Measurements from ENCODE around the gene ATP7B.

Gene ATP7B

DNA sequence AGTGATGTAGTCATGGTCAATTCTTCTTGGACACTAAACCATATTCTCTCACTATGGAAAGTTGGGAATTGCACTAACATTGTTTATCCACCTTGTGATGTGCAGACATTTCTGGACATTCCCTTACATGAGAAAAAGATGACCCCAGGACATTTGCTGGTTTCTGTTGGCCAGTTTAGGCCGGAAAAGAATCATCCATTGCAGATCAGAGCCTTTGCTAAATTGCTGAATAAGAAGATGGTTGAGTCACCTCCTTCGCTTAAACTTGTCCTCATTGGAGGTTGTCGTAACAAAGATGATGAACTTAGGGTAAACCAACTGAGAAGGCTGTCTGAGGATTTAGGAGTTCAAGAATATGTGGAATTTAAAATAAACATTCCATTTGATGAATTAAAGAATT is 13.2 kb upstream of the ATP7B start, which contains the start of gene UTP14C:
UTP14C (plus strand) TSS at position 211 of the 400 bp plus-strand sequence. CDS start 4,114 bp downstream, outside the sequence.
- no peak for TF ChIP-seq TAF1 (IDR thresholded peaks at IDR 0.05; ENCODE audit: low read depth)
- TF ChIP-seq EP300 (IDR thresholded peaks at IDR 0.05; ENCODE audit: borderline replicate concordance) = no peak
- no peak for TF ChIP-seq YY1 (IDR thresholded peaks at IDR 0.05; ENCODE audit: low read depth)
- no peak for TF ChIP-seq TEAD4 (IDR thresholded peaks at IDR 0.05)
- no peak for TF ChIP-seq FOXM1 (IDR thresholded peaks at IDR 0.05; ENCODE audit: borderline replicate concordance, low read depth)
- no peak for TF ChIP-seq RAD21 (IDR thresholded peaks at IDR 0.05; ENCODE audit: low read depth)
- TF ChIP-seq NFIC (IDR thresholded peaks at IDR 0.05) = no peak
- TF ChIP-seq, protein P1, sequence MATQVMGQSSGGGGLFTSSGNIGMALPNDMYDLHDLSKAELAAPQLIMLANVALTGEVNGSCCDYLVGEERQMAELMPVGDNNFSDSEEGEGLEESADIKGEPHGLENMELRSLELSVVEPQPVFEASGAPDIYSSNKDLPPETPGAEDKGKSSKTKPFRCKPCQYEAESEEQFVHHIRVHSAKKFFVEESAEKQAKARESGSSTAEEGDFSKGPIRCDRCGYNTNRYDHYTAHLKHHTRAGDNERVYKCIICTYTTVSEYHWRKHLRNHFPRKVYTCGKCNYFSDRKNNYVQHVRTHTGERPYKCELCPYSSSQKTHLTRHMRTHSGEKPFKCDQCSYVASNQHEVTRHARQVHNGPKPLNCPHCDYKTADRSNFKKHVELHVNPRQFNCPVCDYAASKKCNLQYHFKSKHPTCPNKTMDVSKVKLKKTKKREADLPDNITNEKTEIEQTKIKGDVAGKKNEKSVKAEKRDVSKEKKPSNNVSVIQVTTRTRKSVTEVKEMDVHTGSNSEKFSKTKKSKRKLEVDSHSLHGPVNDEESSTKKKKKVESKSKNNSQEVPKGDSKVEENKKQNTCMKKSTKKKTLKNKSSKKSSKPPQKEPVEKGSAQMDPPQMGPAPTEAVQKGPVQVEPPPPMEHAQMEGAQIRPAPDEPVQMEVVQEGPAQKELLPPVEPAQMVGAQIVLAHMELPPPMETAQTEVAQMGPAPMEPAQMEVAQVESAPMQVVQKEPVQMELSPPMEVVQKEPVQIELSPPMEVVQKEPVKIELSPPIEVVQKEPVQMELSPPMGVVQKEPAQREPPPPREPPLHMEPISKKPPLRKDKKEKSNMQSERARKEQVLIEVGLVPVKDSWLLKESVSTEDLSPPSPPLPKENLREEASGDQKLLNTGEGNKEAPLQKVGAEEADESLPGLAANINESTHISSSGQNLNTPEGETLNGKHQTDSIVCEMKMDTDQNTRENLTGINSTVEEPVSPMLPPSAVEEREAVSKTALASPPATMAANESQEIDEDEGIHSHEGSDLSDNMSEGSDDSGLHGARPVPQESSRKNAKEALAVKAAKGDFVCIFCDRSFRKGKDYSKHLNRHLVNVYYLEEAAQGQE (IDR thresholded peaks at IDR 0.05; ENCODE audit: low read depth) = no peak
- TF ChIP-seq CEBPB (IDR thresholded peaks at IDR 0.05) = no peak
- no peak for TF ChIP-seq CREB1 (IDR thresholded peaks at IDR 0.05; ENCODE audit: low read depth)

DNA sequence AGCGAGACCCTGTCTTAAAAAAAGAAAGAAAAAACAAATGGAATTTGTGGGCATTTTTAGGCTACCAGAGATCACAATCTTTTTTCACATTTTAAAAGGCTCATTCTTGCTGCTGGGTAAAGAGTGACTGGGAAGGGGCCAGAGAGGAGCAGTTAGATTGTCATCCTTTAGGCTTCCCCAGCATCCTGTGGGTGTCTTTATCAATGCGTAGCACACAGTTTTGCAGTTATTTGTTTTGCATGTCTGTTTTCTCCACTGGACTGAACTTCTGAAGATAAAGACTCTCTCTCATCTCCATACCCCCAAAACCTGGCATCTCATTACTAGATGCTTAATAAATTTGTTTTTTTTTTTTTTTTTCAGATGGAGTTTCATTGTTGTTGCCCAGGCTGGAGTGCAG is 11.1 kb upstream of the ATP7B start:
- TF ChIP-seq, protein P1 (IDR thresholded peaks at IDR 0.05; ENCODE audit: low read depth) = no peak
- TF ChIP-seq NFIC (IDR thresholded peaks at IDR 0.05) (no peak), FOXM1 (IDR thresholded peaks at IDR 0.05; ENCODE audit: borderline replicate concordance, low read depth) (no peak), YY1 (IDR thresholded peaks at IDR 0.05; ENCODE audit: low read depth) (no peak), RAD21 (IDR thresholded peaks at IDR 0.05; ENCODE audit: low read depth) (no peak), ZBTB7A (IDR thresholded peaks at IDR 0.05; ENCODE audit: low read depth) (no peak), CEBPB (IDR thresholded peaks at IDR 0.05) (no peak), TAF1 (IDR thresholded peaks at IDR 0.05; ENCODE audit: low read depth) (no peak), EGR1 (IDR thresholded peaks at IDR 0.05) (no peak), EP300 (IDR thresholded peaks at IDR 0.05; ENCODE audit: borderline replicate concordance) (no peak)
- TF ChIP-seq, protein P2, sequence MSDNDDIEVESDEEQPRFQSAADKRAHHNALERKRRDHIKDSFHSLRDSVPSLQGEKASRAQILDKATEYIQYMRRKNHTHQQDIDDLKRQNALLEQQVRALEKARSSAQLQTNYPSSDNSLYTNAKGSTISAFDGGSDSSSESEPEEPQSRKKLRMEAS (IDR thresholded peaks at IDR 0.05) = no peak

DNA sequence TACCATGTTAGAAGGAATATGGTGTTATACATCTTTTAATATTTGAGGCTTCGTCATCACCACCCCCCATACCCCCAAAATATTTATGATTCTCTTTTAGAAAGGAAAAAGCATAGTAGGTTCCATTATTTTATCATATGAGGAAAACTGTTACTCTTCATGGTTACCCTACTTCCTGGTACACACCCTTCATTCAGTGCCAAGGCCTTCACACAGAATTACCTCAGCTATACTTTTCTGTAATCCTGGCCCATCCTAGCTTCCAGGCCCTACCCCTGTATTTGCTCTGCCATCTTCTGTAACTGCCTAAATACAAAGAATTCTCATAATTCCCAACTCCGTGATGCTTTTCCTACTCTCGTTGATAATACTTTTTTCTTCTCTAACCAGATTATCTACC is 8.9 kb upstream of the ATP7B start:
- TF ChIP-seq TEAD4 (IDR thresholded peaks at IDR 0.05) = no peak
- TF ChIP-seq, protein P2 (IDR thresholded peaks at IDR 0.05) = no peak
- no peak for TF ChIP-seq YY1 (IDR thresholded peaks at IDR 0.05; ENCODE audit: low read depth)
- TF ChIP-seq EP300 (IDR thresholded peaks at IDR 0.05; ENCODE audit: borderline replicate concordance) = no peak
- TF ChIP-seq TAF1 (IDR thresholded peaks at IDR 0.05; ENCODE audit: low read depth) = no peak
- TF ChIP-seq, protein P1 (IDR thresholded peaks at IDR 0.05; ENCODE audit: low read depth) = no peak
- no peak for TF ChIP-seq CEBPB (IDR thresholded peaks at IDR 0.05)
- TF ChIP-seq NFIC (IDR thresholded peaks at IDR 0.05) = no peak
- TF ChIP-seq ZBTB7A (IDR thresholded peaks at IDR 0.05; ENCODE audit: low read depth) = no peak
- no peak for TF ChIP-seq CREB1 (IDR thresholded peaks at IDR 0.05; ENCODE audit: low read depth)
- TF ChIP-seq, protein P3, sequence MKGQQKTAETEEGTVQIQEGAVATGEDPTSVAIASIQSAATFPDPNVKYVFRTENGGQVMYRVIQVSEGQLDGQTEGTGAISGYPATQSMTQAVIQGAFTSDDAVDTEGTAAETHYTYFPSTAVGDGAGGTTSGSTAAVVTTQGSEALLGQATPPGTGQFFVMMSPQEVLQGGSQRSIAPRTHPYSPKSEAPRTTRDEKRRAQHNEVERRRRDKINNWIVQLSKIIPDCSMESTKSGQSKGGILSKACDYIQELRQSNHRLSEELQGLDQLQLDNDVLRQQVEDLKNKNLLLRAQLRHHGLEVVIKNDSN (IDR thresholded peaks at IDR 0.05) = no peak
- no peak for TF ChIP-seq FOXM1 (IDR thresholded peaks at IDR 0.05; ENCODE audit: borderline replicate concordance, low read depth)
- TF ChIP-seq EGR1 (IDR thresholded peaks at IDR 0.05) = no peak
- no peak for TF ChIP-seq TCF12 (IDR thresholded peaks at IDR 0.05; ENCODE audit: low read depth)
- no peak for TF ChIP-seq RAD21 (IDR thresholded peaks at IDR 0.05; ENCODE audit: low read depth)

DNA sequence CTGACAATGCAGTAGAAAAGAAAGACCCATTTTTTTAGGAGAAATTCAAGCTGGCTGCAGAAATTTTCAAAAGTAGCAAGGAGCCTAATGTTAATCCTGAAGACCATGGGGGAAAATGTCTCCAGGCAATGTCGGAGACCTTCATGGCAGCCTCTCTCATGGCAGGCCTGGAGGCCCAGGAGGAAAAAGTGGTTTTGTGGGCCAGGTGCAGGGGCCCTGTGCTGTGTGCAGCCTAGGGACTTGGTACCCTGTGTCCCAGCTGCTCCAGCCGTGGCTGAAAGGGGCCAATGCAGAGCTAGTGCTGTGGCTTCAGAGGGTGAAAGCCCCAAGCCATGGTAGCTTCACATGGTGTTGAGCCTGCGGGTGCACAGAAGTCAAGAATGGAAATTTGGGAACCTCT is 5.0 kb upstream of the ATP7B start:
- no peak for TF ChIP-seq EGR1 (IDR thresholded peaks at IDR 0.05)
- TF ChIP-seq, protein P1 (IDR thresholded peaks at IDR 0.05; ENCODE audit: low read depth) = no peak
- no peak for TF ChIP-seq CEBPB (IDR thresholded peaks at IDR 0.05)
